GM23338 (cell line): Measurements from ENCODE around the gene EXOG. TPM values are rescaled to one million over a fixed set of nuclear protein-coding genes. Genes with fewer than 3 reads are reported as not detected.

Source experiments
- ATAC-seq: fragments of 200-7000 bp; cut with Tn5 transposase; 3 replicates; pipeline ENCODE4 v1.9.1; 2020
- DNase-seq: peaks from one replicate; pipeline ENCODE4 v3.0.0-alpha.2; 2015; ENCODE audit warnings: low spot score
- H2AFZ ChIP-seq: fragments of 200-600 bp; sonication (generic); 2 replicates; pipeline ENCODE4 v1.8.0; 2016; ENCODE audit warnings: antibody characterized with exemption, mild to moderate bottlenecking, moderate library complexity
- H3F3A ChIP-seq: fragments of 200-600 bp; sonication (generic); replicated peaks from 2 replicates; pipeline ENCODE4 v1.8.0; 2017; ENCODE audit warnings: antibody characterized with exemption, mixed run types, low read depth
- H3K27ac ChIP-seq: fragments of 200-600 bp; sonication (generic); 2 replicates; pipeline ENCODE4 v1.6.1; 2016; ENCODE audit warnings: low read depth
- H3K27me3 ChIP-seq: fragments of 200-600 bp; sonication (generic); 2 replicates; pipeline ENCODE4 v1.8.0; 2016; ENCODE audit warnings: mild to moderate bottlenecking, mixed run types, moderate library complexity; ENCODE audit not compliant: insufficient read depth
- H3K36me3 ChIP-seq: fragments of 200-600 bp; sonication (generic); 2 replicates; pipeline ENCODE4 v1.8.0; 2016; ENCODE audit warnings: mild to moderate bottlenecking; ENCODE audit not compliant: insufficient read depth
- H3K4me1 ChIP-seq: fragments of 200-600 bp; sonication (generic); 2 replicates; pipeline ENCODE4 v1.8.0; 2016; ENCODE audit warnings: mild to moderate bottlenecking, moderate library complexity; ENCODE audit not compliant: insufficient read depth
- H3K4me2 ChIP-seq: fragments of 200-600 bp; sonication (generic); 2 replicates; pipeline ENCODE4 v1.7.1; 2017; ENCODE audit warnings: mixed run types
- H3K4me3 ChIP-seq: fragments of 200-600 bp; sonication (generic); 2 replicates; pipeline ENCODE4 v1.6.1; 2016; ENCODE audit warnings: mixed run types
- H3K79me2 ChIP-seq: fragments of 200-600 bp; sonication (generic); replicated peaks from 2 replicates; pipeline ENCODE4 v1.8.0; 2017; ENCODE audit warnings: mild to moderate bottlenecking; ENCODE audit not compliant: insufficient read depth
- H3K9me2 ChIP-seq: fragments of 200-600 bp; sonication (generic); 2 replicates; pipeline ENCODE4 v1.8.0; 2017; ENCODE audit not compliant: insufficient read depth
- H4K20me1 ChIP-seq: fragments of 200-600 bp; sonication (generic); replicated peaks from 2 replicates; pipeline ENCODE4 v1.8.0; 2017; ENCODE audit warnings: mild to moderate bottlenecking; ENCODE audit not compliant: insufficient read depth
- H3K27ac Mint-ChIP-seq: 2 replicates; pipeline ENCODE4 v1.8.0; 2020; ENCODE audit warnings: inconsistent platforms, mild to moderate bottlenecking, moderate library complexity, mixed read lengths
- H3K27me3 Mint-ChIP-seq: 3 replicates; pipeline ENCODE4 v1.8.0; 2022; ENCODE audit warnings: low read depth, mild to moderate bottlenecking, moderate library complexity, mixed read lengths, inconsistent platforms; ENCODE audit not compliant: insufficient read depth, poor library complexity
- H3K36me3 Mint-ChIP-seq: 3 replicates; pipeline ENCODE4 v1.8.0; 2021; ENCODE audit warnings: low read depth, mild to moderate bottlenecking, inconsistent platforms, moderate library complexity, mixed read lengths
- H3K4me1 Mint-ChIP-seq: 3 replicates; pipeline ENCODE4 v1.8.0; 2020; ENCODE audit warnings: mild to moderate bottlenecking, inconsistent platforms, mixed read lengths
- H3K4me3 Mint-ChIP-seq: 3 replicates; pipeline ENCODE4 v1.8.0; 2021; ENCODE audit warnings: moderate library complexity, mild to moderate bottlenecking, inconsistent platforms, mixed read lengths
- H3K9me3 Mint-ChIP-seq: 3 replicates; pipeline ENCODE4 v1.8.0; 2020; ENCODE audit warnings: moderate library complexity, mild to moderate bottlenecking, inconsistent platforms, mixed read lengths
- polyA plus RNA-seq: library from polyadenylated mRNA; unstranded; fragments of >200 nt; fragmentation: Nextera tagmentation; extraction: Ambion mirVana; gene quantifications from 2 replicates; pipeline ENCODE4 v1.2.1, GENCODE V29; 2016
- total RNA-seq: library from RNA; depleted of rRNA; stranded (reverse); fragments of >200 nt; shearing (Covaris generic); gene quantifications from 2 replicates; pipeline ENCODE4 v1.2.3, GENCODE V29; 2014
- TF ChIP-seq, protein P1 (sequence below): fragments of 250-450 bp; sonication (Bioruptor Pico); IDR thresholded peaks from 2 replicates; pipeline ENCODE4 v1.5.0; 2020; ENCODE audit warnings: mild to moderate bottlenecking, moderate library complexity
- TF ChIP-seq, protein P2 (sequence below), 2 experiments: fragments of 200-600 bp in 1 of 2; sonication (generic) in 1 of 2; conservative IDR thresholded peaks; 2 replicates each; pipeline versions ENCODE4 v1.5.1 to v1.6.1; 2016 to 2017; ENCODE audit warnings: antibody characterized with exemption in 2 of 2, low read depth in 2 of 2, mild to moderate bottlenecking in 2 of 2, moderate library complexity in 1 of 2
- TF ChIP-seq, protein P3 (sequence below): IDR thresholded peaks from 2 replicates; pipeline ENCODE4 v1.6.1; 2016; ENCODE audit warnings: antibody characterized with exemption

EXOG gene
- total and polyA plus RNA-seq, 2 experiments from 2014 or later, result 9.7 to 11.3 TPM

DNA sequence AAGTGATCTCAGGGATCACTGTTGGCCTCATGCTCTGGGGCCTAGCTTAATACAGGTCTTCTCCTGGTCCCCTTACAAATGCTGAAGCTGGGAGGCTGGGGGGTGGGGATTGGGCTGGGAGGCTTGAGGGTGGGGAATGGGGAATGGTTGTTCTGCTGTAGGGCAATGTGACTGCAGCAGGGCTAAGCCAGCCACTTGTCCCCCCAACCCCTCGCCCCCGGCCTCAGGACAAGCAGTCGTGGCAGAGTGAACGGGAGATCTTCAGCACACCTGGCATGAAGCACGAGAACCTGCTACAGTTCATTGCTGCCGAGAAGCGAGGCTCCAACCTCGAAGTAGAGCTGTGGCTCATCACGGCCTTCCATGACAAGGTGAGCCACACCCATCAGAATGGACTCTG lies 17.2 kb upstream of the EXOG start (continued):
- TF ChIP-seq, protein P1, sequence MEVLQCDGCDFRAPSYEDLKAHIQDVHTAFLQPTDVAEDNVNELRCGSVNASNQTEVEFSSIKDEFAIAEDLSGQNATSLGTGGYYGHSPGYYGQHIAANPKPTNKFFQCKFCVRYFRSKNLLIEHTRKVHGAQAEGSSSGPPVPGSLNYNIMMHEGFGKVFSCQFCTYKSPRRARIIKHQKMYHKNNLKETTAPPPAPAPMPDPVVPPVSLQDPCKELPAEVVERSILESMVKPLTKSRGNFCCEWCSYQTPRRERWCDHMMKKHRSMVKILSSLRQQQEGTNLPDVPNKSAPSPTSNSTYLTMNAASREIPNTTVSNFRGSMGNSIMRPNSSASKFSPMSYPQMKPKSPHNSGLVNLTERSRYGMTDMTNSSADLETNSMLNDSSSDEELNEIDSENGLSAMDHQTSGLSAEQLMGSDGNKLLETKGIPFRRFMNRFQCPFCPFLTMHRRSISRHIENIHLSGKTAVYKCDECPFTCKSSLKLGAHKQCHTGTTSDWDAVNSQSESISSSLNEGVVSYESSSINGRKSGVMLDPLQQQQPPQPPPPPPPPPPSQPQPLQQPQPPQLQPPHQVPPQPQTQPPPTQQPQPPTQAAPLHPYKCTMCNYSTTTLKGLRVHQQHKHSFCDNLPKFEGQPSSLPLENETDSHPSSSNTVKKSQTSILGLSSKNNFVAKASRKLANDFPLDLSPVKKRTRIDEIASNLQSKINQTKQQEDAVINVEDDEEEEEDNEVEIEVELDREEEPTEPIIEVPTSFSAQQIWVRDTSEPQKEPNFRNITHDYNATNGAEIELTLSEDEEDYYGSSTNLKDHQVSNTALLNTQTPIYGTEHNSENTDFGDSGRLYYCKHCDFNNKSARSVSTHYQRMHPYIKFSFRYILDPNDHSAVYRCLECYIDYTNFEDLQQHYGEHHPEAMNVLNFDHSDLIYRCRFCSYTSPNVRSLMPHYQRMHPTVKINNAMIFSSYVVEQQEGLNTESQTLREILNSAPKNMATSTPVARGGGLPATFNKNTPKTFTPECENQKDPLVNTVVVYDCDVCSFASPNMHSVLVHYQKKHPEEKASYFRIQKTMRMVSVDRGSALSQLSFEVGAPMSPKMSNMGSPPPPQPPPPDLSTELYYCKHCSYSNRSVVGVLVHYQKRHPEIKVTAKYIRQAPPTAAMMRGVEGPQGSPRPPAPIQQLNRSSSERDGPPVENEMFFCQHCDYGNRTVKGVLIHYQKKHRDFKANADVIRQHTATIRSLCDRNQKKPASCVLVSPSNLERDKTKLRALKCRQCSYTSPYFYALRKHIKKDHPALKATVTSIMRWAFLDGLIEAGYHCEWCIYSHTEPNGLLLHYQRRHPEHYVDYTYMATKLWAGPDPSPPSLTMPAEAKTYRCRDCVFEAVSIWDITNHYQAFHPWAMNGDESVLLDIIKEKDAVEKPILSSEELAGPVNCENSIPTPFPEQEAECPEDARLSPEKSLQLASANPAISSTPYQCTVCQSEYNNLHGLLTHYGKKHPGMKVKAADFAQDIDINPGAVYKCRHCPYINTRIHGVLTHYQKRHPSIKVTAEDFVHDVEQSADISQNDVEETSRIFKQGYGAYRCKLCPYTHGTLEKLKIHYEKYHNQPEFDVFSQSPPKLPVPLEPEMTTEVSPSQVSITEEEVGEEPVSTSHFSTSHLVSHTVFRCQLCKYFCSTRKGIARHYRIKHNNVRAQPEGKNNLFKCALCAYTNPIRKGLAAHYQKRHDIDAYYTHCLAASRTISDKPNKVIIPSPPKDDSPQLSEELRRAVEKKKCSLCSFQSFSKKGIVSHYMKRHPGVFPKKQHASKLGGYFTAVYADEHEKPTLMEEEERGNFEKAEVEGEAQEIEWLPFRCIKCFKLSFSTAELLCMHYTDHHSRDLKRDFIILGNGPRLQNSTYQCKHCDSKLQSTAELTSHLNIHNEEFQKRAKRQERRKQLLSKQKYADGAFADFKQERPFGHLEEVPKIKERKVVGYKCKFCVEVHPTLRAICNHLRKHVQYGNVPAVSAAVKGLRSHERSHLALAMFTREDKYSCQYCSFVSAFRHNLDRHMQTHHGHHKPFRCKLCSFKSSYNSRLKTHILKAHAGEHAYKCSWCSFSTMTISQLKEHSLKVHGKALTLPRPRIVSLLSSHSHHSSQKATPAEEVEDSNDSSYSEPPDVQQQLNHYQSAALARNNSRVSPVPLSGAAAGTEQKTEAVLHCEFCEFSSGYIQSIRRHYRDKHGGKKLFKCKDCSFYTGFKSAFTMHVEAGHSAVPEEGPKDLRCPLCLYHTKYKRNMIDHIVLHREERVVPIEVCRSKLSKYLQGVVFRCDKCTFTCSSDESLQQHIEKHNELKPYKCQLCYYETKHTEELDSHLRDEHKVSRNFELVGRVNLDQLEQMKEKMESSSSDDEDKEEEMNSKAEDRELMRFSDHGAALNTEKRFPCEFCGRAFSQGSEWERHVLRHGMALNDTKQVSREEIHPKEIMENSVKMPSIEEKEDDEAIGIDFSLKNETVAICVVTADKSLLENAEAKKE (CRISPR knock-in tag), result no peak

DNA sequence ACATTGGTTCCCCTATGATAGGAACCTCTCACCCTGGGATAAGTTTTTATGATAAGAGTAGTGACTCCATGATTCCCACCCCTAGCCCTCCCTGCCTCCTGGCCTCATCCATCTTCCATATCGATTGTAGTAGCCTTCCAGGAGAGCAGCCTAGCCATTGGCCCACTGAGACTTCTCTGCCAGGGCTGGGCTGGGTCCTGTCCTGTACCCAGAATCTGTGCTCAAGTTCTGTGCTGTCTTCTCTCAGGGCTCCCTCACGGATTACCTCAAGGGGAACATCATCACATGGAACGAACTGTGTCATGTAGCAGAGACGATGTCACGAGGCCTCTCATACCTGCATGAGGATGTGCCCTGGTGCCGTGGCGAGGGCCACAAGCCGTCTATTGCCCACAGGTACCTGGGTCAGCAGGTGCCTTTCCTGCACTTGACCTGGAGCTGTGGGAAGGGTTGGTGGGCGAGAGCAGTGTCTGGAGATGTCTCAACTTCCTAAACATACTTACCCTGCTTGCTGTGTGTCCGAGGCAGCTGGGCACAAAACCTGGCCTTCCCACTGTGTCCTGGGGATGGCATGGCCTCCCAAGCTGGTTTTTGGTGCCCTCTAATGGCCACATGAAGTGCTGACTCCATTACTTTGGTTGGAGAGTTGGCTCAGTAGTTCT lies 16.6 kb upstream of the EXOG start:
- no peaks in the 10 kb centered on the region for H3K27me3 ChIP-seq
- DNase-seq (peak; percentile 72), ATAC-seq (peak; percentile 84)
- Mint-ChIP-seq H3K27me3 (peaks cover 4% of the 10 kb centered on the region), H3K4me3 (no peak overlapping the region), H3K36me3 (peaks cover 61% of the 10 kb centered on the region), H3K9me3 (peaks cover under 1% of the 10 kb centered on the region; the same call in 2 of the 3 replicates), H3K4me1 (peaks cover 10% of the 10 kb centered on the region), H3K27ac (no peak overlapping the region)
- peaks cover 13% of the 10 kb centered on the region for H4K20me1 ChIP-seq
- no peak overlapping the region for H3K4me2 ChIP-seq
- no peak overlapping the region for H3K4me3 ChIP-seq
- H2AFZ ChIP-seq, result no peak overlapping the region
- no peaks in the 10 kb centered on the region for H3K4me1 ChIP-seq
- TF ChIP-seq, protein P2, sequence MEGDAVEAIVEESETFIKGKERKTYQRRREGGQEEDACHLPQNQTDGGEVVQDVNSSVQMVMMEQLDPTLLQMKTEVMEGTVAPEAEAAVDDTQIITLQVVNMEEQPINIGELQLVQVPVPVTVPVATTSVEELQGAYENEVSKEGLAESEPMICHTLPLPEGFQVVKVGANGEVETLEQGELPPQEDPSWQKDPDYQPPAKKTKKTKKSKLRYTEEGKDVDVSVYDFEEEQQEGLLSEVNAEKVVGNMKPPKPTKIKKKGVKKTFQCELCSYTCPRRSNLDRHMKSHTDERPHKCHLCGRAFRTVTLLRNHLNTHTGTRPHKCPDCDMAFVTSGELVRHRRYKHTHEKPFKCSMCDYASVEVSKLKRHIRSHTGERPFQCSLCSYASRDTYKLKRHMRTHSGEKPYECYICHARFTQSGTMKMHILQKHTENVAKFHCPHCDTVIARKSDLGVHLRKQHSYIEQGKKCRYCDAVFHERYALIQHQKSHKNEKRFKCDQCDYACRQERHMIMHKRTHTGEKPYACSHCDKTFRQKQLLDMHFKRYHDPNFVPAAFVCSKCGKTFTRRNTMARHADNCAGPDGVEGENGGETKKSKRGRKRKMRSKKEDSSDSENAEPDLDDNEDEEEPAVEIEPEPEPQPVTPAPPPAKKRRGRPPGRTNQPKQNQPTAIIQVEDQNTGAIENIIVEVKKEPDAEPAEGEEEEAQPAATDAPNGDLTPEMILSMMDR (conservative IDR thresholded peaks at IDR 0.05; ENCODE audit: low read depth in 2 of 2), result peak; percentile 84 to 89
- TF ChIP-seq, protein P3, sequence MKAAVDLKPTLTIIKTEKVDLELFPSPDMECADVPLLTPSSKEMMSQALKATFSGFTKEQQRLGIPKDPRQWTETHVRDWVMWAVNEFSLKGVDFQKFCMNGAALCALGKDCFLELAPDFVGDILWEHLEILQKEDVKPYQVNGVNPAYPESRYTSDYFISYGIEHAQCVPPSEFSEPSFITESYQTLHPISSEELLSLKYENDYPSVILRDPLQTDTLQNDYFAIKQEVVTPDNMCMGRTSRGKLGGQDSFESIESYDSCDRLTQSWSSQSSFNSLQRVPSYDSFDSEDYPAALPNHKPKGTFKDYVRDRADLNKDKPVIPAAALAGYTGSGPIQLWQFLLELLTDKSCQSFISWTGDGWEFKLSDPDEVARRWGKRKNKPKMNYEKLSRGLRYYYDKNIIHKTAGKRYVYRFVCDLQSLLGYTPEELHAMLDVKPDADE, result no peak
- no peak overlapping the region for H3K27ac ChIP-seq
- peaks cover 33% of the 10 kb centered on the region for H3K79me2 ChIP-seq
- no peaks in the 10 kb centered on the region for H3F3A ChIP-seq
- peaks cover 30% of the 10 kb centered on the region for H3K36me3 ChIP-seq
- no peaks in the 10 kb centered on the region for H3K9me2 ChIP-seq
